ENCODE results near the gene RAPGEF4. TPM values are rescaled to one million over a fixed set of nuclear protein-coding genes. Genes with fewer than 3 reads are reported as not detected.

Gene RAPGEF4
- total and polyA plus RNA-seq, 7 donors, result 0.23 to 7.6 (median 4.2) TPM

GRCh38 chr2:172859581-172860335 is 124.1 kb downstream of the RAPGEF4 start:
- 13 to 44% methylated on average over 9 of the region's 9 CpGs for WGBS, 2 donors
- Histone ChIP-seq H3K27me3 (no peaks in the 10 kb centered on the region), H3K9me3 (no peaks in the 10 kb centered on the region), H3K4me3 (no peak overlapping the region), H3K36me3 (no peaks in the 10 kb centered on the region), H3K4me1 (peaks cover 0 to 10% (median 4%) of the 10 kb centered on the region in 4 donors), H3K27ac (no peak overlapping the region)
- no peak for DNase-seq
- no peak for TF ChIP-seq POLR2A (IDR thresholded peaks at IDR 0.05)
- TF ChIP-seq POLR2AphosphoS5 (IDR thresholded peaks at IDR 0.05), result no peak
- TF ChIP-seq EP300 (IDR thresholded peaks at IDR 0.05), result no peak
- TF ChIP-seq CTCF (IDR thresholded peaks at IDR 0.05), result no peak
- intact Hi-C loops (cut with DNase I), result loop anchor here (5.0 kb wide), 1 partner anchor 52 kb away; no protein-coding TSS in a partner anchor

- no peaks in the 10 kb centered on the region for H3K9me3 ChIP-seq
- H3K4me3 ChIP-seq, result no peak overlapping the region
- WGBS, 2 donors, result 5 to 22% methylated on average over 2 of the region's 2 CpGs
- DNase-seq, result no peak
- peaks cover 0 to 10% (median 4%) of the 10 kb centered on the region in 4 donors for H3K4me1 ChIP-seq
- H3K27me3 ChIP-seq, result no peaks in the 10 kb centered on the region
- no peak overlapping the region for H3K27ac ChIP-seq
- TF ChIP-seq CTCF (IDR thresholded peaks at IDR 0.05) (no peak), POLR2AphosphoS5 (IDR thresholded peaks at IDR 0.05) (no peak), POLR2A (IDR thresholded peaks at IDR 0.05) (no peak), EP300 (IDR thresholded peaks at IDR 0.05) (no peak)
- H3K36me3 ChIP-seq, result no peaks in the 10 kb centered on the region
- intact Hi-C loops (cut with DNase I), result loop anchor here (5.0 kb wide), 1 partner anchor 53 kb away; no protein-coding TSS in a partner anchor
Measured at GRCh38 chr2:172860336-172860707, 124.7 kb downstream of the RAPGEF4 start.

- 69 to 81% methylated on average over 5 of the region's 5 CpGs for WGBS, 2 donors
- TF ChIP-seq POLR2AphosphoS5 (IDR thresholded peaks at IDR 0.05) (no peak), CTCF (IDR thresholded peaks at IDR 0.05) (no peak), EP300 (IDR thresholded peaks at IDR 0.05) (no peak), POLR2A (IDR thresholded peaks at IDR 0.05) (no peak)
- H3K9me3 ChIP-seq, result no peaks in the 10 kb centered on the region
- H3K36me3 ChIP-seq, result no peaks in the 10 kb centered on the region
- intact Hi-C loops (cut with DNase I), result loop anchor here (5.0 kb wide), 1 partner anchor 54 kb away; no protein-coding TSS in a partner anchor
- no peak for DNase-seq
- H3K4me1 ChIP-seq, result peaks cover 0 to 10% (median 4%) of the 10 kb centered on the region in 4 donors
- H3K27me3 ChIP-seq, result no peaks in the 10 kb centered on the region
- no peak overlapping the region for H3K27ac ChIP-seq
- H3K4me3 ChIP-seq, result no peak overlapping the region
Measured at GRCh38 chr2:172861098-172861497, 125.5 kb downstream of the RAPGEF4 start.

- intact Hi-C loops (cut with DNase I), result loop anchor here (5.0 kb wide), 1 partner anchor 55 kb away; no protein-coding TSS in a partner anchor
- no peak overlapping the region for H3K27ac ChIP-seq
- no peak overlapping the region for H3K4me3 ChIP-seq
- TF ChIP-seq EP300 (IDR thresholded peaks at IDR 0.05) (no peak), POLR2A (IDR thresholded peaks at IDR 0.05) (no peak), CTCF (IDR thresholded peaks at IDR 0.05) (no peak), POLR2AphosphoS5 (IDR thresholded peaks at IDR 0.05) (no peak)
- H3K4me1 ChIP-seq, result peaks cover 0 to 10% (median 4%) of the 10 kb centered on the region in 4 donors
- no peaks in the 10 kb centered on the region for H3K9me3 ChIP-seq
- H3K36me3 ChIP-seq, result no peaks in the 10 kb centered on the region
- DNase-seq, result no peak
- H3K27me3 ChIP-seq, result no peaks in the 10 kb centered on the region
- 75 to 84% methylated on average over 7 of the region's 7 CpGs for WGBS, 2 donors
Measured at GRCh38 chr2:172861656-172862476, 126.2 kb downstream of the RAPGEF4 start.

Measured in sigmoid colon (tissue), 7 donors.